Brain microvascular endothelial cell (primary cell): ENCODE results near the gene FZR1.
A peak's percentile ranks its signal among the peaks of the same experiment; 100 is the strongest.

Experiments
- DNase-seq: peaks from one replicate; pipeline ENCODE4 v3.0.0-alpha.2; 2020
- H3K27ac ChIP-seq: fragments of 250-450 bp; sonication (Bioruptor Pico); 2 replicates; pipeline ENCODE4 v1.5.1; 2020; ENCODE audit warnings: mild to moderate bottlenecking, moderate library complexity
- H3K27me3 ChIP-seq: fragments of 250-450 bp; sonication (Bioruptor Pico); replicated peaks from 2 replicates; pipeline ENCODE4 v1.5.1; 2020; ENCODE audit warnings: mild to moderate bottlenecking
- H3K36me3 ChIP-seq: fragments of 250-450 bp; sonication (Bioruptor Pico); replicated peaks from 2 replicates; pipeline ENCODE4 v1.5.1; 2020; ENCODE audit warnings: mild to moderate bottlenecking
- H3K4me3 ChIP-seq: 2 replicates; pipeline ENCODE4 v1.5.1; 2011; ENCODE audit warnings: low read depth, mild to moderate bottlenecking, control low read depth, low read length, moderate library complexity
- in situ Hi-C: cut with HindIII; loops from 2 replicates; pipeline ENCODE4 v1.10.0; 2017; ENCODE audit warnings: low sequenced_read_pairs, low pct_ligation_motif_present
- TF ChIP-seq, protein P1 (sequence below): IDR thresholded peaks from 2 replicates; pipeline ENCODE4 v1.5.1; 2011; ENCODE audit warnings: low read depth, mild to moderate bottlenecking, moderate library complexity, low read length, control low read depth, inconsistent platforms; ENCODE audit errors: missing control alignments

Gene FZR1

DNA sequence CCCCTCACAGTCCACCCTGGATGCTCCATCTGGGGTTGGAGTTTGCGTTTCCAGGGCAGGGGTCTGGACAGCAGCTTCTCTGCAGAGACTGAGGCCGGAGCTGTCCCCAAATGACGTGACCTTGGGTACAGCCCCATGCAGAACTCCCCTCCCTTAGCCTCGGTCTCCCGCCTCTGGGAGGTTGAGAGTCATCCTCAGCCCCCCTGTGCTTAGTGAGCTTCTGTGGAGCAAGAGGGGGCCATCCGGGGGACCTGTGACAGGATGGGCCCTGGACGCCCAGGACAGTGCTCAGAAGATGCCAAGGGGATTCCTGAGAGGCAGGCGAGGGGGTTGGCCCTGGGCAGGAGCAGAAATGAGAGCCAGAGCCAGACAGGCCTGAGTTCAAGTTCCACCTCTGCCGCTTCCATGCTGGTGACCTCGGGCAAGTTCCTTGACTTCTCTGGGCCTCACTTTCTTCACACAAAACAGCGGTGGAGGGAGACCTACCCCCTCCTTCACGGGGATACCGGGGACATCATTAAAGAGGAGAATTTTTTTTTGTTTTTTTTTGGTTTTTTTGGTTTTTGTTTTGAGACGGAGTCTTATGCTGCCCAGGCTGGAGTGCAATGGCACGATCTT is 46.0 kb upstream of the FZR1 start:
- DNase-seq = no peak
- Histone ChIP-seq H3K36me3 (peaks cover 34% of the 10 kb centered on the region), H3K4me3 (no peak overlapping the region), H3K27me3 (no peaks in the 10 kb centered on the region), H3K27ac (peak overlapping the region; percentile 91)
- TF ChIP-seq, protein P1, sequence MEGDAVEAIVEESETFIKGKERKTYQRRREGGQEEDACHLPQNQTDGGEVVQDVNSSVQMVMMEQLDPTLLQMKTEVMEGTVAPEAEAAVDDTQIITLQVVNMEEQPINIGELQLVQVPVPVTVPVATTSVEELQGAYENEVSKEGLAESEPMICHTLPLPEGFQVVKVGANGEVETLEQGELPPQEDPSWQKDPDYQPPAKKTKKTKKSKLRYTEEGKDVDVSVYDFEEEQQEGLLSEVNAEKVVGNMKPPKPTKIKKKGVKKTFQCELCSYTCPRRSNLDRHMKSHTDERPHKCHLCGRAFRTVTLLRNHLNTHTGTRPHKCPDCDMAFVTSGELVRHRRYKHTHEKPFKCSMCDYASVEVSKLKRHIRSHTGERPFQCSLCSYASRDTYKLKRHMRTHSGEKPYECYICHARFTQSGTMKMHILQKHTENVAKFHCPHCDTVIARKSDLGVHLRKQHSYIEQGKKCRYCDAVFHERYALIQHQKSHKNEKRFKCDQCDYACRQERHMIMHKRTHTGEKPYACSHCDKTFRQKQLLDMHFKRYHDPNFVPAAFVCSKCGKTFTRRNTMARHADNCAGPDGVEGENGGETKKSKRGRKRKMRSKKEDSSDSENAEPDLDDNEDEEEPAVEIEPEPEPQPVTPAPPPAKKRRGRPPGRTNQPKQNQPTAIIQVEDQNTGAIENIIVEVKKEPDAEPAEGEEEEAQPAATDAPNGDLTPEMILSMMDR = no peak
- in situ Hi-C loops = loop anchor here (10.0 kb wide), 1 partner anchor 135 kb away; no protein-coding TSS in a partner anchor

DNA sequence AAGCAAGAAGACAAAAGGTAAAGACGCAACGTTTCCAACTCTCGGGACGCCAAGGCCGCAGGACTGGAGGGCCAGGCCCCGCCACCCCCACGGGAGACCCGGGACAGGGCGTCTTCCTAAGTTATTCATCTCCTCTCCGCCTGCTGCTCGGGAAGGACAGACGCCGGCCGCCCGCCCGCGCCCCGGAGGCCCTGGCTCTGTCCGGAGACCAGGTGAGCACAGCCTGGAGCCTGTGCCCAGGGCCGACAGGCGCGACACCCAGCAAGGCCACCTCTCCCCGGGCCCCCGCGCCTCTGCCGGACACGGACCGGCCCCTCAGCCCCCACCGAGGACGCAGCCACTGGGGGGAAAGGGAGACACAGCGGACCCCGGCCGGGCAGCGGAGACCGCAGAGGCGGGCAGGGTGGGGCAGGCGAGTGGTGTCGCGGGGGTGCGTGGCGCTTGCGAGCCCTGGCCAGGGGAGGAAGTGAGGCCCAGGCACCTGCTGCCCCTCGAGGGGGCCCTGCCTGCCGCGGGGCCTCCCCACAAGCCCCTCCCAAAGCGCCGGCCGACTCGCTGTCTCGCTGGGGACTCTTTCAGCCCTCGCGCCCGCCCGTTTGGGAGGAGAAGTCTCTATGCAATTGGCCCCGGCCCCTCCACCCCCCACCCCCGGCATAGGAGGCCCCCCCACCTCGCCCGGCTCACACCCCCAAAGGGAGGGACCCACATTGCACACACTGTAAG is 43.0 kb upstream of the FZR1 start:
- Histone ChIP-seq H3K27me3 (no peaks in the 10 kb centered on the region), H3K4me3 (no peak overlapping the region), H3K27ac (no peak overlapping the region), H3K36me3 (peaks cover 25% of the 10 kb centered on the region)
- TF ChIP-seq, protein P1 = no peak
- no peak for DNase-seq
- in situ Hi-C loops = loop anchor here (10.0 kb wide), 1 partner anchor 138 kb away; no protein-coding TSS in a partner anchor

DNA sequence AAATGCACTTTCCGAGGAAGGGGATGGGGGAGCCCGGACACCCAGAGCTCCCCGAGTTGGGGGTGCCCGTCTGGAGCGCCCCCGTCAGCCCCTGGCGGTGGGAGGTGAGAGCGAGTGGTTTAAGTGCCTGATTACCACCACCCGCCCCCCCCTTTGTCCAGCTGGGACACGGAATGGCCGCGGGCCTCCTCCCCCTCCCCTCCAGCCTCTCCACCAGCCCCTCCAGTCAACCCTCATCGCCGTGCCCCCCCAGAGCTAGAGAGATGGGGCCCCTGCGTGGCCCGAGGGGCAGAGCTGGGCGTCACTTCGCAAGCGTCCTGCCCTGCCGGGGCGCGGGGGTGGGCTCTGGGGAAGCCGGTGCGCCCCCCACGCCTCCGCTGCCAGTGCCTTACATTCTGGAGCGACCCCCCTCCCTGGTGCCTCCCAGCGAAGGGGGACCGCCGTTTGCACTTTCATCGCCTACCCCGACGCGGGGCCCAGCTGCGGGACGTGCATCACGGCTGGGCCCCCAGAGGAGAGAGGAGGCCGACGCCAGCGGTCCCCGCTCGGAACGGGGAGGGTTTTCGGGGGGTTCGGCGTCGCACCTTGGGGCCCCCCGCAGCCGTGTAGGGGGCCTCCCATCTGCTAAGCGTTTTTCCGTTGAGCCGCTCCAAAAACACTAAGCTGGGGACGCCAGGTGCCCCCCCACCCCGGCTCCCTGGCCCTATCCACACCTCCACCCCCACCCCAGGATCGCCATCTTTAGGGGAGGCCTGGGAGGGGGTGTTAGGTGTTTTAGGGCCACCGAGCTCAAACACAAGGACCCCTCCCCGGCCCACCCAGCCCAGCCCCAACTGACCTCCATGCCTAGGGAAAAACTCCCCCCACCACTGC is 42.2 kb upstream of the FZR1 start:
- Histone ChIP-seq H3K36me3 (peaks cover 25% of the 10 kb centered on the region), H3K4me3 (no peak overlapping the region), H3K27me3 (no peaks in the 10 kb centered on the region), H3K27ac (no peak overlapping the region)
- DNase-seq = no peak
- TF ChIP-seq, protein P1 = peak; percentile 21
- in situ Hi-C loops = loop anchor here (10.0 kb wide), 1 partner anchor 139 kb away; no protein-coding TSS in a partner anchor

DNA sequence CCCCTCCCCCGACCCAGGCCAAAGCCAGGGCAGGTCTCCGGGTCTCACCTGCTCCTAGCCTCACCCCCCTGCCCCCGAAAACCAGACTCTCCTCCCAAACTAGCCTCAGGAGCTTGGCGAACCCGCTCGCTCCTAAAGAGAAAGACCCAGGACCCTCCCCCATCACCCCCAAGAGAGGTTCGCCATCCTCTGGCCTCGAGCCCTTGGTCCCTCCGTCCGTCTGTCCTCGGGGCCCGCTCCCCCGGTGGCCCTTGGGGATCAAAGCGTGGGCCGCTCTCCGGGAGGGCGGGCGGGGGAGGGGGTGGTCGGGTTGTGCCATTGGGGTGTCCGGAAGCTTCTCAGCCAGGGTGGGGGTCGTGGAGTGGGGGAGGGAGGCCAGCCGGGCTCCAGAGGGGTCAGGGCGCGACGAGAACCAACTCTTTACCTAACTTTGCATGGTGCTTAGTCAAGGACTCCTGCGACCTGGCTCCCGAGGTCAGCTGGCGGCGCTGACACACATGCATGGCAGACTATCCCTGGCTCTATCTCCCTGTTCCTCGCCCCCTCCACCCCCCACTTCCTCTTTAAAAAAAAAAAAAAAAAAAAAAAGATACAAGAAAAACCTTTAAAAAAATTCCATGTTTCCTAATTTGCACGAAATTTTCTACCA is 41.4 kb upstream of the FZR1 start:
- H3K4me3 ChIP-seq = no peak overlapping the region
- in situ Hi-C loops = loop anchor here (10.0 kb wide), 1 partner anchor 140 kb away; no protein-coding TSS in a partner anchor
- TF ChIP-seq, protein P1 = no peak
- no peak overlapping the region for H3K27ac ChIP-seq
- no peak for DNase-seq
- H3K27me3 ChIP-seq = no peaks in the 10 kb centered on the region
- H3K36me3 ChIP-seq = peaks cover 25% of the 10 kb centered on the region

DNA sequence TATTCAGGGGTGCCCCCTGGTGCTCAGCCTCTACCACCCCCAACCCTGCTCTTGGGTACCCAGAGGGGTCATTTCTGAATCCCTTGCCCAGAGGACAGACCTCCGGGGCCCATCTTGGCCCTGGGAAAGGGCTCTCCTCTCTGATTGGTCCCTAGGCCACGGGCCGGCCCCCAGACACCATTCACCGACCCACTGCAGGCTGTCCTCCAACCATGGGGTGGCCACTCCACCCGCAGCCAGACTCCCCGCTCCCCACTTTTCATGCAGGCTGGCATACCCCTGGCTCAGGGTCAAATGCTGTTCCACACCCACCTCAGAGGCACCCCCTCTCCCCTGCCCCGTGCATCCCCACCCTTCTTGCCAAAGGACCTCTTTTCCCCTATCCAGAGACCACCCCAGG is 40.6 kb upstream of the FZR1 start:
- peaks cover 20% of the 10 kb centered on the region for H3K36me3 ChIP-seq
- TF ChIP-seq, protein P1 = peak; percentile 21
- H3K27ac ChIP-seq = no peak overlapping the region
- in situ Hi-C loops = loop anchor here (10.0 kb wide), 1 partner anchor 141 kb away; no protein-coding TSS in a partner anchor
- no peak overlapping the region for H3K4me3 ChIP-seq
- no peaks in the 10 kb centered on the region for H3K27me3 ChIP-seq
- no peak for DNase-seq
